H9 (cell line): ENCODE results near the gene PRADC1. TPM values are rescaled to one million over a fixed set of nuclear protein-coding genes. Genes with fewer than 3 reads are reported as not detected.

Experiments used
- DNase-seq: peaks from one replicate; pipeline ENCODE4 v3.0.0-alpha.2; 2017
- H2AFZ ChIP-seq: one replicate; pipeline ENCODE4 v1.6.1; 2013; ENCODE audit warnings: mild to moderate bottlenecking, low read length, control low read depth, moderate library complexity
- H2AK5ac ChIP-seq: 2 replicates; pipeline ENCODE4 v1.6.1; 2013; ENCODE audit warnings: low read length, control low read depth, mixed read lengths; ENCODE audit not compliant: insufficient read length
- H2BK120ac ChIP-seq: one replicate; pipeline ENCODE4 v1.6.1; 2013; ENCODE audit warnings: low read depth, mild to moderate bottlenecking, low read length, control low read depth, inconsistent platforms; ENCODE audit not compliant: poor library complexity, severe bottlenecking
- H2BK12ac ChIP-seq: 2 replicates; pipeline ENCODE4 v1.6.1; 2013; ENCODE audit warnings: low read length, control low read depth, mixed read lengths, low read depth; ENCODE audit not compliant: insufficient read length
- H2BK15ac ChIP-seq: 2 replicates; pipeline ENCODE4 v1.6.1; 2013; ENCODE audit warnings: low read depth, low read length, control low read depth
- H2BK20ac ChIP-seq: one replicate; pipeline ENCODE4 v1.6.1; 2013; ENCODE audit warnings: low read depth, mild to moderate bottlenecking, low read length, control low read depth, inconsistent platforms; ENCODE audit not compliant: poor library complexity, severe bottlenecking
- H2BK5ac ChIP-seq: 2 replicates; pipeline ENCODE4 v1.6.1; 2013; ENCODE audit warnings: low read length, control low read depth, mixed read lengths; ENCODE audit not compliant: insufficient read length
- H3K14ac ChIP-seq: 2 replicates; pipeline ENCODE4 v1.6.1; 2013; ENCODE audit warnings: low read length, control low read depth; ENCODE audit not compliant: insufficient read depth
- H3K18ac ChIP-seq: 2 replicates; pipeline ENCODE4 v1.6.1; 2013; ENCODE audit warnings: low read depth, mild to moderate bottlenecking, mixed read lengths, low read length, control low read depth; ENCODE audit not compliant: insufficient read length
- H3K23ac ChIP-seq: 2 replicates; pipeline ENCODE4 v1.6.1; 2013; ENCODE audit warnings: low read length, control low read depth, mixed read lengths, low read depth; ENCODE audit not compliant: insufficient read length
- H3K23me2 ChIP-seq: 2 replicates; pipeline ENCODE4 v1.6.1; 2013; ENCODE audit warnings: low read depth, mild to moderate bottlenecking, mixed read lengths, low read length, control low read depth; ENCODE audit not compliant: insufficient read length, poor library complexity, severe bottlenecking
- H3K27ac ChIP-seq: 2 replicates; pipeline ENCODE4 v1.5.1; 2013; ENCODE audit warnings: low read length, control low read depth, mixed read lengths, low read depth; ENCODE audit not compliant: insufficient read length
- H3K27me3 ChIP-seq: 2 replicates; pipeline ENCODE4 v1.6.1; 2013; ENCODE audit warnings: low read length, control low read depth, inconsistent platforms; ENCODE audit not compliant: insufficient read depth
- H3K4ac ChIP-seq: 2 replicates; pipeline ENCODE4 v1.6.1; 2013; ENCODE audit warnings: low read depth, mild to moderate bottlenecking, control low read depth, inconsistent platforms, low read length, moderate library complexity
- H3K4me1 ChIP-seq: 2 replicates; pipeline ENCODE4 v1.6.1; 2013; ENCODE audit warnings: low read length, control low read depth, inconsistent platforms; ENCODE audit not compliant: insufficient read depth
- H3K4me2 ChIP-seq: 2 replicates; pipeline ENCODE4 v1.6.1; 2013; ENCODE audit warnings: low read length, control low read depth, mixed read lengths; ENCODE audit not compliant: insufficient read length, insufficient read depth
- H3K56ac ChIP-seq: 2 replicates; pipeline ENCODE4 v1.6.1; 2013; ENCODE audit warnings: low read depth, mild to moderate bottlenecking, mixed read lengths, low read length, control low read depth; ENCODE audit not compliant: insufficient read length
- H3K79me1 ChIP-seq: 2 replicates; pipeline ENCODE4 v1.6.1; 2013; ENCODE audit warnings: low read depth, mild to moderate bottlenecking, moderate library complexity, low read length, control low read depth, inconsistent platforms; ENCODE audit not compliant: insufficient read depth, poor library complexity, severe bottlenecking
- H3K79me2 ChIP-seq: 2 replicates; pipeline ENCODE4 v1.6.1; 2013; ENCODE audit warnings: low read length, control low read depth, inconsistent platforms; ENCODE audit not compliant: insufficient read depth
- H3K9ac ChIP-seq: 2 replicates; pipeline ENCODE4 v1.6.1; 2013; ENCODE audit warnings: low read length, control low read depth, mixed read lengths; ENCODE audit not compliant: insufficient read length; ENCODE audit errors: extremely low read depth
- H3K9me3 ChIP-seq: one replicate; pipeline ENCODE4 v1.6.1; 2013; ENCODE audit warnings: low read depth, low read length, inconsistent platforms; ENCODE audit not compliant: control insufficient read depth
- H3T11ph ChIP-seq: one replicate; pipeline ENCODE4 v1.6.1; 2013; ENCODE audit warnings: mild to moderate bottlenecking, low read length, control low read depth, inconsistent platforms
- H4K20me1 ChIP-seq: one replicate; pipeline ENCODE4 v1.6.1; 2013; ENCODE audit not compliant: control insufficient read depth, insufficient read length, insufficient read depth
- H4K5ac ChIP-seq: 2 replicates; pipeline ENCODE4 v1.6.1; 2013; ENCODE audit warnings: low read depth, mild to moderate bottlenecking, mixed read lengths, low read length, control low read depth; ENCODE audit not compliant: insufficient read length
- H4K8ac ChIP-seq: replicated peaks from 2 replicates; pipeline ENCODE4 v1.6.1; 2013; ENCODE audit warnings: low read length, control low read depth, mixed read lengths, low read depth; ENCODE audit not compliant: insufficient read length
- H4K91ac ChIP-seq: 2 replicates; pipeline ENCODE4 v1.6.1; 2013; ENCODE audit warnings: low read depth, mild to moderate bottlenecking, moderate library complexity, mixed read lengths, low read length, control low read depth; ENCODE audit not compliant: insufficient read length
- H3K27ac Mint-ChIP-seq, 3 experiments: 2 replicates in 2 of 3; 3 replicates in 1 of 3; pipeline ENCODE4 v1.8.0; 2020 to 2021; ENCODE audit warnings: mixed read lengths in 3 of 3, mild to moderate bottlenecking in 1 of 3, moderate library complexity in 1 of 3
- H3K27me3 Mint-ChIP-seq: 2 replicates; pipeline ENCODE4 v1.8.0; 2021; ENCODE audit warnings: low read depth, mild to moderate bottlenecking, moderate library complexity, mixed read lengths
- H3K36me3 Mint-ChIP-seq, 3 experiments: 2 replicates in 2 of 3; 3 replicates in 1 of 3; pipeline ENCODE4 v1.8.0; 2020 to 2021; ENCODE audit warnings: low read depth in 3 of 3, mixed read lengths in 3 of 3; ENCODE audit not compliant: insufficient read depth in 1 of 3
- H3K4me1 Mint-ChIP-seq, 2 experiments: 2 replicates each; pipeline ENCODE4 v1.8.0; 2020; ENCODE audit warnings: mixed read lengths in 2 of 2
- H3K4me3 Mint-ChIP-seq, 2 experiments: 2 replicates in 1 of 2; 3 replicates in 1 of 2; pipeline ENCODE4 v1.8.0; 2020 to 2021; ENCODE audit warnings: mild to moderate bottlenecking in 2 of 2, mixed read lengths in 2 of 2, moderate library complexity in 1 of 2
- H3K9me3 Mint-ChIP-seq, 2 experiments: 2 replicates in 1 of 2; 3 replicates in 1 of 2; pipeline ENCODE4 v1.8.0; 2020; ENCODE audit warnings: mild to moderate bottlenecking in 2 of 2, mixed read lengths in 2 of 2, moderate library complexity in 1 of 2
- WGBS: extraction: QIAGEN DNeasy Blood & Tissue Kit; methylation state at CpG from one replicate; pipeline ENCODE4 v1.1.7; 2013; ENCODE audit warnings: missing lambda C conversion rate, low lambda C conversion rate, mixed read lengths; ENCODE audit not compliant: insufficient read length; ENCODE audit errors: extremely low coverage; 5-methylcytosine and 5-hydroxymethylcytosine counted together
- total RNA-seq: library from RNA; stranded (reverse); gene quantifications from 2 replicates; pipeline ENCODE4 v1.2.1, GENCODE V29; 2021
- TF ChIP-seq, protein P1 (sequence below): fragments of 200-600 bp; sonication (generic); conservative IDR thresholded peaks from 3 replicates; pipeline ENCODE4 v1.8.0; 2021; ENCODE audit warnings: antibody characterized with exemption, mild to moderate bottlenecking

PRADC1 gene
- total RNA-seq, 1 experiment from 2014 or later: 9.6 TPM

DNA sequence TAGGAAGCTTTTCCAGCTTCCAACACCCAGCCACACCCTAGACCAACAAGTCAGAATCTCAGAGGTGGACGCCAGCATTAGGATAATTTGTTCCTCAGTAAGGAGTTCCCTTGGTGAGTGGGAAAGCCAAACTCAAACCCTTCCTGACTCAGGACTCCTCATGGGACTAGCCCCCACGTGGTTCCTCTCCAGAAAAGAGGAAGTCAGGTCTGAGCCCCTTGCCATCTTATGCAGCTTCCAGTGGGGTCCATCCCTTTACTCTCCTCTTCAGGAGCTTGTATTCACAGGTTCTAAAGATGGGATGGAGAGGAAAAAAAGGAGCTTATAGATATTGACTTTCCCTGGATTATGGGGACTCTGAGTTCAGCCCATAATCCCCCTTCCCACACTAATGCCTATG is 45.5 kb downstream of the PRADC1 start:
- Mint-ChIP-seq H3K4me1 (peaks cover 12 to 14% of the 10 kb centered on the region in 2 experiments), H3K4me3 (no peak overlapping the region), H3K27me3 (peaks cover 64% of the 10 kb centered on the region), H3K27ac (no peak overlapping the region; a peak in 2 of 7 replicates), H3K9me3 (peaks cover 9% of the 10 kb centered on the region in 2 experiments; a peak in 4 of 5 replicates), H3K36me3 (peaks cover 0 to 3% (median 2%) of the 10 kb centered on the region in 3 experiments; a peak in 2 of 7 replicates)
- Histone ChIP-seq H2BK5ac (no peak overlapping the region), H3K18ac (no peak overlapping the region), H3K23me2 (no peaks in the 10 kb centered on the region), H4K91ac (no peak overlapping the region), H2BK12ac (no peak overlapping the region), H2BK20ac (no peak overlapping the region), H3K9me3 (no peaks in the 10 kb centered on the region), H2BK15ac (no peak overlapping the region), H3T11ph (no peak overlapping the region), H3K79me2 (no peaks in the 10 kb centered on the region), H2BK120ac (no peak overlapping the region), H3K9ac (no peak overlapping the region), H3K27me3 (no peaks in the 10 kb centered on the region), H3K23ac (no peak overlapping the region), H3K56ac (no peak overlapping the region), H3K4me1 (no peaks in the 10 kb centered on the region), H2AK5ac (no peak overlapping the region), H4K5ac (no peak overlapping the region), H2AFZ (no peak overlapping the region), H3K27ac (no peak overlapping the region), H4K8ac (no peak overlapping the region), H3K4ac (no peak overlapping the region), H3K79me1 (no peaks in the 10 kb centered on the region), H4K20me1 (no peaks in the 10 kb centered on the region), H3K14ac (no peak overlapping the region), H3K4me2 (no peak overlapping the region)
- no CpG with 5 or more reads among the region's 2 CpGs for WGBS
- DNase-seq: no peak
- TF ChIP-seq, protein P1, sequence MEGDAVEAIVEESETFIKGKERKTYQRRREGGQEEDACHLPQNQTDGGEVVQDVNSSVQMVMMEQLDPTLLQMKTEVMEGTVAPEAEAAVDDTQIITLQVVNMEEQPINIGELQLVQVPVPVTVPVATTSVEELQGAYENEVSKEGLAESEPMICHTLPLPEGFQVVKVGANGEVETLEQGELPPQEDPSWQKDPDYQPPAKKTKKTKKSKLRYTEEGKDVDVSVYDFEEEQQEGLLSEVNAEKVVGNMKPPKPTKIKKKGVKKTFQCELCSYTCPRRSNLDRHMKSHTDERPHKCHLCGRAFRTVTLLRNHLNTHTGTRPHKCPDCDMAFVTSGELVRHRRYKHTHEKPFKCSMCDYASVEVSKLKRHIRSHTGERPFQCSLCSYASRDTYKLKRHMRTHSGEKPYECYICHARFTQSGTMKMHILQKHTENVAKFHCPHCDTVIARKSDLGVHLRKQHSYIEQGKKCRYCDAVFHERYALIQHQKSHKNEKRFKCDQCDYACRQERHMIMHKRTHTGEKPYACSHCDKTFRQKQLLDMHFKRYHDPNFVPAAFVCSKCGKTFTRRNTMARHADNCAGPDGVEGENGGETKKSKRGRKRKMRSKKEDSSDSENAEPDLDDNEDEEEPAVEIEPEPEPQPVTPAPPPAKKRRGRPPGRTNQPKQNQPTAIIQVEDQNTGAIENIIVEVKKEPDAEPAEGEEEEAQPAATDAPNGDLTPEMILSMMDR: no peak
